Colonic mucosa (tissue), 4 donors: Measurements from ENCODE around the gene MTCH2. TPM values are rescaled to one million over a fixed set of nuclear protein-coding genes. Genes with fewer than 3 reads are reported as not detected.
"Not testable (repeated sequence)": the region's sequence is repeated elsewhere in the genome, so short reads cannot be mapped to it uniquely, and the experiment has no call there.

Experiments used
- DNase-seq: peaks from one replicate; pipeline ENCODE4 v3.0.0-alpha.2; 2020
- H3K27ac ChIP-seq: fragments of 200-600 bp; one replicate; pipeline ENCODE4 v1.8.0; 2021
- H3K27me3 ChIP-seq: fragments of 200-600 bp; one replicate; pipeline ENCODE4 v1.8.0; 2021
- H3K36me3 ChIP-seq: fragments of 200-600 bp; one replicate; pipeline ENCODE4 v1.8.0; 2021
- H3K4me1 ChIP-seq: fragments of 200-600 bp; one replicate; pipeline ENCODE4 v1.8.0; 2021; ENCODE audit warnings: mild to moderate bottlenecking
- H3K4me3 ChIP-seq: fragments of 200-600 bp; one replicate; pipeline ENCODE4 v1.8.0; 2021
- H3K9ac ChIP-seq, 2 donors: one replicate each; pipeline ENCODE4 v1.7.0; 2013; ENCODE audit warnings: control low read depth in 2 of 2, low read depth in 2 of 2, low read length in 2 of 2
- H3K9me3 ChIP-seq: fragments of 200-600 bp; one replicate; pipeline ENCODE4 v1.8.0; 2021
- CTCF ChIP-seq: fragments of 200-600 bp; IDR thresholded peaks from one replicate; pipeline ENCODE4 v1.8.0; 2022; ENCODE audit warnings: antibody characterized with exemption, mild to moderate bottlenecking
- intact Hi-C: fragments of 100-400 bp; cut with DNase I; formaldehyde crosslinking; loops from one replicate; pipeline ENCODE4 v1.14.1; 2022
- total RNA-seq, 2 donors: library from RNA; stranded (reverse); fragmentation: NEBNext Ultra II Directional in 1 of 2; extraction: Animal tissue kit (Norgen Biotek cat#: 25700) in 1 of 2; gene quantifications; one replicate each; pipeline ENCODE4 v1.2.1, GENCODE V29; 2021
- donor health status: healthy.
- donor health status: DM: no; HTN: no; CAD: no.
- donor health status: DM: no; HTN: no; CAD: no.

The MTCH2 gene
- total RNA-seq, 2 donors from 2014 or later, result 162 to 190 TPM

GRCh38 chr11:47649276-47649675 lies 6.9 kb upstream of the MTCH2 start:
- no peak overlapping the region for H3K27ac ChIP-seq
- intact Hi-C loops, result no loop called here

GRCh38 chr11:47646019-47646418 lies 3.7 kb upstream of the MTCH2 start:
- Histone ChIP-seq H3K27ac (no peak overlapping the region), H3K4me1 (peaks cover 5% of the 10 kb centered on the region), H3K9ac (no peak overlapping the region), H3K27me3 (no peaks in the 10 kb centered on the region), H3K9me3 (no peaks in the 10 kb centered on the region), H3K36me3 (no peaks in the 10 kb centered on the region), H3K4me3 (no peak overlapping the region)
- intact Hi-C loops, result no loop called here
- TF ChIP-seq CTCF, result no peak
- no peak for DNase-seq

More at GRCh38 chr11:47649276-47649675, 6.9 kb upstream of the MTCH2 start:
- Histone ChIP-seq H3K4me1 (no peaks in the 10 kb centered on the region), H3K27me3 (no peaks in the 10 kb centered on the region), H3K4me3 (no peak overlapping the region), H3K9ac (no peak overlapping the region), H3K36me3 (no peaks in the 10 kb centered on the region), H3K9me3 (no peaks in the 10 kb centered on the region)
- TF ChIP-seq CTCF, result no peak
- no peak for DNase-seq

GRCh38 chr11:47645500-47645899 lies 3.1 kb upstream of the MTCH2 start:
- DNase-seq, result no peak
- no peak overlapping the region for H3K9ac ChIP-seq
- TF ChIP-seq CTCF, result no peak
- no peaks in the 10 kb centered on the region for H3K36me3 ChIP-seq
- no peak overlapping the region for H3K4me3 ChIP-seq
- H3K9me3 ChIP-seq, result no peaks in the 10 kb centered on the region
- peaks cover 8% of the 10 kb centered on the region for H3K4me1 ChIP-seq
- H3K27ac ChIP-seq, result no peak overlapping the region
- no peaks in the 10 kb centered on the region for H3K27me3 ChIP-seq
- intact Hi-C loops, result no loop called here

GRCh38 chr11:47641600-47642098 lies 710 bp downstream of the MTCH2 start:
- TF ChIP-seq CTCF, result no peak
- no peak for DNase-seq
- no peaks in the 10 kb centered on the region for H3K27me3 ChIP-seq
- peaks cover 8% of the 10 kb centered on the region for H3K4me1 ChIP-seq
- H3K9me3 ChIP-seq, result no peaks in the 10 kb centered on the region
- peak overlapping the region; percentile 91 for H3K27ac ChIP-seq
- H3K36me3 ChIP-seq, result peaks cover 10% of the 10 kb centered on the region
- peak overlapping the region; percentile 90 for H3K4me3 ChIP-seq
- H3K9ac ChIP-seq, result peak overlapping the region; percentile 86 to 92
- intact Hi-C loops, result no loop called here

- DNase-seq, H3K4me1 ChIP-seq, H3K27ac ChIP-seq, H3K9me3 ChIP-seq, H3K4me3 ChIP-seq, intact Hi-C loops, H3K9ac ChIP-seq, H3K27me3 ChIP-seq: not testable (repeated sequence)
- H3K36me3 ChIP-seq, result peaks cover 11% of the 10 kb centered on the region
Observed at GRCh38 chr11:47640506-47640905, 1.9 kb downstream of the MTCH2 start.

- H3K27me3 ChIP-seq, H3K9me3 ChIP-seq, DNase-seq, H3K9ac ChIP-seq, H3K4me1 ChIP-seq, H3K27ac ChIP-seq, H3K4me3 ChIP-seq: not testable (repeated sequence)
- H3K36me3 ChIP-seq, result peaks cover 18% of the 10 kb centered on the region
- intact Hi-C loops, result loop anchor here (10.0 kb wide), 1 partner anchor 98 kb away; no protein-coding TSS in a partner anchor
Observed at GRCh38 chr11:47636331-47636730, 6.0 kb downstream of the MTCH2 start.
